ENCODE measurements around the gene SPAG9. TPM values are rescaled to one million over a fixed set of nuclear protein-coding genes. Genes with fewer than 3 reads are reported as not detected.

SPAG9 gene
- total RNA-seq, 1 experiment from 2014 or later, result 54.3 TPM

DNA sequence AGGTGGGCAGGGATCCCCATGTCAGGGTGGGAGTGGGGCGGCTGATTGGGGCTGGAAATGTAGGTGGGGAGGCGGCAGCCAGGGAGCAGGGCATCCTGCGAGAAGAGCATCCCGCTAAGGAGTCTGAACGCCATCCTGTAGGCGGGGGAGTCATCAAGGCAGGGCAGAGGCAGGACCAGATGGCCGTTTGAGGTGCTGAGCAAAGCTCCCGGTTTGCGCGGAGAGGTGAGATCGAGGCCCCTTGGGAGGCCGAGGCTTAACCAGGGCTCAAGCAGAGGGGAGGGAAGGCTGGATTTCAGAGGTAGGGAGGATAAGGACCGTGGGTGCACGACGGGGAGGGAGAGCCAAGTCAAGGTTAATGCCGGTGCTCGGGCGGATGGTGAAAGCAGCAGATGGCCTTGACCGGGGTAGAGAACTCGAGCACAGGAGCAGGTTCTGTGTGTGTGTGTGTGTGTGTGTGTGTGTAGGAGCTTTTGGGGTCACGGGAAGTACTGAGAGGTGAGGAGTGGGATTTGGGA lies 45.1 kb upstream of the SPAG9 start:
- Histone ChIP-seq H2AFZ (ENCODE audit: low read length) (no peak overlapping the region), H3K23ac (ENCODE audit: insufficient read length, low read depth, low read length) (no peak overlapping the region), H3K56ac (ENCODE audit: insufficient read length, low read depth, low read length) (no peak overlapping the region), H2BK15ac (ENCODE audit: low read depth, low read length) (no peak overlapping the region), H2AK5ac (ENCODE audit: insufficient read length, low read length) (no peak overlapping the region), H3K23me2 (ENCODE audit: insufficient read length, low read depth, low read length, poor library complexity, severe bottlenecking) (peaks cover 13% of the 10 kb centered on the region), H3K14ac (ENCODE audit: insufficient read depth, low read length) (peak overlapping the region; percentile 27; the same call in 1 of the 2 replicates), H2BK120ac (ENCODE audit: low read depth, low read length, poor library complexity, severe bottlenecking) (no peak overlapping the region), H2BK20ac (ENCODE audit: low read depth, low read length, poor library complexity, severe bottlenecking) (no peak overlapping the region), H2BK12ac (ENCODE audit: insufficient read length, low read depth, low read length) (no peak overlapping the region), H4K8ac (replicated peaks; ENCODE audit: insufficient read length, low read depth, low read length) (no peak overlapping the region), H3K4ac (ENCODE audit: low read depth, low read length) (no peak overlapping the region), H2BK5ac (ENCODE audit: insufficient read length, low read length) (no peak overlapping the region), H3K79me2 (ENCODE audit: insufficient read depth, low read length) (no peaks in the 10 kb centered on the region; the same call in 1 of the 2 replicates), H3K27me3 (ENCODE audit: insufficient read depth, low read length) (no peaks in the 10 kb centered on the region), H3K9me3 (ENCODE audit: control insufficient read depth, low read depth, low read length) (no peaks in the 10 kb centered on the region), H4K91ac (ENCODE audit: insufficient read length, low read depth, low read length) (no peak overlapping the region), H4K20me1 (ENCODE audit: control insufficient read depth, insufficient read depth, insufficient read length) (no peaks in the 10 kb centered on the region), H3K9ac (ENCODE audit: extremely low read depth, insufficient read length, low read length) (peak overlapping the region; percentile 53), H3K4me1 (ENCODE audit: insufficient read depth, low read length) (no peaks in the 10 kb centered on the region), H3K79me1 (ENCODE audit: insufficient read depth, low read depth, low read length, poor library complexity, severe bottlenecking) (peaks cover 4% of the 10 kb centered on the region), H3K4me2 (ENCODE audit: insufficient read depth, insufficient read length, low read length) (peak overlapping the region; percentile 95), H3T11ph (ENCODE audit: low read length) (no peak overlapping the region), H3K18ac (ENCODE audit: insufficient read length, low read depth, low read length) (peak overlapping the region; percentile 18), H3K27ac (ENCODE audit: insufficient read length, low read depth, low read length) (peak overlapping the region; percentile 24), H4K5ac (ENCODE audit: insufficient read length, low read depth, low read length) (peak overlapping the region; percentile 16)
- Mint-ChIP-seq H3K27me3 (ENCODE audit: low read depth) (no peaks in the 10 kb centered on the region), H3K4me1 (peaks cover 17 to 20% of the 10 kb centered on the region in 2 experiments), H3K27ac (peak overlapping the region; percentile 87 to 99 (median 91)), H3K9me3 (no peaks in the 10 kb centered on the region), H3K36me3 (ENCODE audit: insufficient read depth in 1 of 3, low read depth in 3 of 3) (peaks cover 43 to 65% (median 60%) of the 10 kb centered on the region in 3 experiments; a peak in 6 of 7 replicates), H3K4me3 (peak overlapping the region; percentile 83 to 94)
- DNase-seq, result peak; percentile 74
- TF ChIP-seq, protein P1, sequence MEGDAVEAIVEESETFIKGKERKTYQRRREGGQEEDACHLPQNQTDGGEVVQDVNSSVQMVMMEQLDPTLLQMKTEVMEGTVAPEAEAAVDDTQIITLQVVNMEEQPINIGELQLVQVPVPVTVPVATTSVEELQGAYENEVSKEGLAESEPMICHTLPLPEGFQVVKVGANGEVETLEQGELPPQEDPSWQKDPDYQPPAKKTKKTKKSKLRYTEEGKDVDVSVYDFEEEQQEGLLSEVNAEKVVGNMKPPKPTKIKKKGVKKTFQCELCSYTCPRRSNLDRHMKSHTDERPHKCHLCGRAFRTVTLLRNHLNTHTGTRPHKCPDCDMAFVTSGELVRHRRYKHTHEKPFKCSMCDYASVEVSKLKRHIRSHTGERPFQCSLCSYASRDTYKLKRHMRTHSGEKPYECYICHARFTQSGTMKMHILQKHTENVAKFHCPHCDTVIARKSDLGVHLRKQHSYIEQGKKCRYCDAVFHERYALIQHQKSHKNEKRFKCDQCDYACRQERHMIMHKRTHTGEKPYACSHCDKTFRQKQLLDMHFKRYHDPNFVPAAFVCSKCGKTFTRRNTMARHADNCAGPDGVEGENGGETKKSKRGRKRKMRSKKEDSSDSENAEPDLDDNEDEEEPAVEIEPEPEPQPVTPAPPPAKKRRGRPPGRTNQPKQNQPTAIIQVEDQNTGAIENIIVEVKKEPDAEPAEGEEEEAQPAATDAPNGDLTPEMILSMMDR (conservative IDR thresholded peaks at IDR 0.05), result no peak
- WGBS (ENCODE audit: extremely low coverage, insufficient read length, low lambda C conversion rate), result no CpG with 5 or more reads among the region's 21 CpGs

Data from H9 (cell line).